ENCODE data around the gene MBNL3.

Gene MBNL3

GRCh38 chrX:132411310-132411977 lies 77.4 kb downstream of the MBNL3 start:
- no peak for DNase-seq (ENCODE audit: low read depth)
- no peak overlapping the region for H3K4me3 ChIP-seq (ENCODE audit: low read depth, low read length)
- no peak for TF ChIP-seq CTCF (IDR thresholded peaks at IDR 0.05; ENCODE audit: low read depth, low read length, missing control alignments)

- no peak overlapping the region for H3K4me3 ChIP-seq (ENCODE audit: low read depth, low read length)
- no peak for TF ChIP-seq CTCF (IDR thresholded peaks at IDR 0.05; ENCODE audit: low read depth, low read length, missing control alignments)
- no peak for DNase-seq (ENCODE audit: low read depth)
Observed at GRCh38 chrX:132409780-132410556, 78.9 kb downstream of the MBNL3 start.

- no peak for TF ChIP-seq CTCF (IDR thresholded peaks at IDR 0.05; ENCODE audit: low read depth, low read length, missing control alignments)
- DNase-seq (ENCODE audit: low read depth), result no peak
- no peak overlapping the region for H3K4me3 ChIP-seq (ENCODE audit: low read depth, low read length)
Observed at GRCh38 chrX:132407691-132408090, 81.1 kb downstream of the MBNL3 start.

GRCh38 chrX:132406106-132406505 lies 82.7 kb downstream of the MBNL3 start:
- no peak for DNase-seq (ENCODE audit: low read depth)
- no peak for TF ChIP-seq CTCF (IDR thresholded peaks at IDR 0.05; ENCODE audit: low read depth, low read length, missing control alignments)
- H3K4me3 ChIP-seq (ENCODE audit: low read depth, low read length), result no peak overlapping the region

GRCh38 chrX:132404266-132404665 lies 84.6 kb downstream of the MBNL3 start:
- no peak for TF ChIP-seq CTCF (IDR thresholded peaks at IDR 0.05; ENCODE audit: low read depth, low read length, missing control alignments)
- DNase-seq (ENCODE audit: low read depth), result no peak
- no peak overlapping the region for H3K4me3 ChIP-seq (ENCODE audit: low read depth, low read length)

GRCh38 chrX:132401935-132402334 lies 86.9 kb downstream of the MBNL3 start:
- no peak for DNase-seq (ENCODE audit: low read depth)
- no peak for TF ChIP-seq CTCF (IDR thresholded peaks at IDR 0.05; ENCODE audit: low read depth, low read length, missing control alignments)

More at GRCh38 chrX:132401935-132402334, 86.9 kb downstream of the MBNL3 start:
- no peak overlapping the region for H3K4me3 ChIP-seq (ENCODE audit: low read depth, low read length)
